ENCODE results near the gene ETFB.

Gene ETFB

DNA sequence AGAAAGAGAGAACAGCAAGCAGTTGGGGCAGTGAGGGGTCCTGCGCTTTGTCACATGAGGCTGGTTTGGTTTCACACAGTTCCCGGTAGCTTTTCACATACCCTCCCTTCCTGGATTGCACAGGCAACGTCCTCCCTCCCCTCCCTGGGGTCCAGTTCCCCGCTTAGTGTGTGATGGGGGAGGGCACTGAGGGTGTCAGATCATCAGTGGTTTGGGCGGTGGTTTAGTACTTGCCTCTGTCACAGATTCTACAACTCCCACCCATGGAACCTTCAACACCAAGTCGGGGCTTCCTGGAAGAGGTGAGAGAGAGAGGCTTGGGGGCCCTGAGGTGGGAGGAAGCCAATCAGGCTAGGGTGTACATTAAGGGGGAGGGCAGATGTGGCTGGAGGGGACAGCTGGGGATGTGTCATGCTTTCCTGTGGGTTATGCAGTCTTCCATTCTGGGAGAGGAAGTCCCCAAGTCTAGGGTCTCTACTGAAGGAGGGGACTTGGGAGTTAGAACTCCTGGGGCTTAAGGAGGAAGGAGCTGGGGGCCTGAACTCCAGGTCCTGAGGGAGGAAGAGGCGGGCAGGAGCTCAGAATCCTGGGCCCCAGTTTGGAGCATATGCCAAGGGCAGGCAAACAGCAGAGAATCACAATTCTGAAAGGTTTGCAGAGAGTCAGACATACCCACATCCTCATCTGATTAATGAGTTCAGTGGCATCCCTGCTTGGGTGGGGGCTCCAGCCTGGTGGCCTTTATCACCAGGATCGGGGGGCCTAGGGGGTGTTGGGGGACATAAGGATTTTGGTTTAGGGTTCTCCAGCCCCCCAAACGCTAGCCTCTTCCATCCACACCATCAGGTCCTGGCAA is 6.7 kb upstream of the ETFB start, which contains the start of gene NKG7:
Gene NKG7, minus strand, starts transcription at position 6 of the 856 bp plus-strand sequence. CDS start 119 bp downstream, outside the sequence.
- no peak for DNase-seq

DNA sequence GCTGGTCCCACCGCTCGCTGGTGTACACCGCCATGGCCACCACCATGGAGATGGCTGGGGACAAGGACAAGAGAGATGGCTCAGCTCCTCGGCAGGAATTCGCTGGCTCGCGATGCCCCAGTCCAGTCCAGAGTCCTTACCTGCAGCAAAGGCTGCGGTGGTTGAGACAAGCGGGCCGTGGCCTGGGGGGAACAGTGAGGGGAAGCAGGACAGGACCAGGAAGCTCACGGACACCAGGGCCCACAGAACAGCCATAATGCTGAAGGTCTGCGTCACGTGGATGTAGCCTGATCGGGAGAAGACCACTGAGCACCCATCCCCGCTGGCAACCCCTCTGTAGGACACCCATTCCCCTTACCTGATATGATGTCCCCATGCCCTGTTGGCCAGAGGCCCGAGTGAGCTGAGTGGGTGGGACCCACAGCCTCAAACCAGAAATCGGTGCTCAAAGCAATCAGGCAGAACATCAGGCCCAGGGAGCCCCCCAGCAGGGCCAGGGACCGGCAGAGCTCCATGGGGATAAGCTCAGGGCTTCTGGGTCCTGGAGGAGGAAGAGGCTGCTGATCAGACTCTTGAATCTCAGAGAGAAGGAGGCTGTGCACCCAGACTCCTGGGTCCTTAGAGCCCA is 5.9 kb upstream of the ETFB start:
- no peak for DNase-seq

DNA sequence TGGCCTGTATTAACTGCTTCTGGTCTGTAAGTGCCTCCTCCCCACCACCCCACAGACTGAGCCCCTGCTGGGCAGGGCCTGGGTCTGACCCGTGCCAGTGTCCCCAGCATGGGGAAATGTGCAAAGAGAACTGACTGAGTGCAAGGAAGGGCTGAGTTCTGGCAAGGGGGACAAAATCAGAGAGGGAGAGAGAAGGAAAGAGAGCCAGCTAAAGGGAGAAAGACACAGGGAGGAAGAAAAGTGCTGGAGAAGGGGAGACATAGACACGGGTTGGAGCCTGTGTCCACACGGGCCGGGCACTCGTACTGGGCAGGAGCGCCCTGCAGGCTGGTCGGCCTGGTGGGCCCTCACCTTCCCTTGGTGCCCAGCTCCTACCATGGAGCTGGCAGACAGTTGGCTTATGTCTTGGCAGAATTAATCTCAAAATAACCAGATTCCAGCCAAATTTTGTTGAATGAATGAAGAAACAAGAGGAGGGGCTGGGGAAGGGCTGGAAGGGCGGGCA is 5.0 kb upstream of the ETFB start:
- DNase-seq: no peak

DNA sequence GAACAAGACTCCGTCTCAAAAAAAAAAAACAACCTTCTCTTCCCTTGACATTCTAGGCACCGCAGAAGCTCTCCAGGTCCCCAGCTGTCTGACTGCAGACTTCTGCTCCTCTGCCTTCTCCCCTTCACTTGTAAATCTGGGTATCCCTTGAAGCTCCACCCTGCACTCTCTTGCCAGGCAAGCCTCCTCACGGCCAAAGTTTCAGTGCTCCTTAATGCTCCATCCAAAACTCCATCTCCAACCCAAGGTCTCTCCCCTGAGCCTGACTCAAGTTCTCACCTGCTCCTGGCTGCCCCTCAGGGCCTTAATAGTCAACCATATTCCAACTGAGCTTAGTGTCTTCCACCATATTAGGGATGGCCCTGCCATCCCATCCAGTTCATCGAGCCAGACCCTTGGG is 4.0 kb upstream of the ETFB start:
- no peak for DNase-seq

DNA sequence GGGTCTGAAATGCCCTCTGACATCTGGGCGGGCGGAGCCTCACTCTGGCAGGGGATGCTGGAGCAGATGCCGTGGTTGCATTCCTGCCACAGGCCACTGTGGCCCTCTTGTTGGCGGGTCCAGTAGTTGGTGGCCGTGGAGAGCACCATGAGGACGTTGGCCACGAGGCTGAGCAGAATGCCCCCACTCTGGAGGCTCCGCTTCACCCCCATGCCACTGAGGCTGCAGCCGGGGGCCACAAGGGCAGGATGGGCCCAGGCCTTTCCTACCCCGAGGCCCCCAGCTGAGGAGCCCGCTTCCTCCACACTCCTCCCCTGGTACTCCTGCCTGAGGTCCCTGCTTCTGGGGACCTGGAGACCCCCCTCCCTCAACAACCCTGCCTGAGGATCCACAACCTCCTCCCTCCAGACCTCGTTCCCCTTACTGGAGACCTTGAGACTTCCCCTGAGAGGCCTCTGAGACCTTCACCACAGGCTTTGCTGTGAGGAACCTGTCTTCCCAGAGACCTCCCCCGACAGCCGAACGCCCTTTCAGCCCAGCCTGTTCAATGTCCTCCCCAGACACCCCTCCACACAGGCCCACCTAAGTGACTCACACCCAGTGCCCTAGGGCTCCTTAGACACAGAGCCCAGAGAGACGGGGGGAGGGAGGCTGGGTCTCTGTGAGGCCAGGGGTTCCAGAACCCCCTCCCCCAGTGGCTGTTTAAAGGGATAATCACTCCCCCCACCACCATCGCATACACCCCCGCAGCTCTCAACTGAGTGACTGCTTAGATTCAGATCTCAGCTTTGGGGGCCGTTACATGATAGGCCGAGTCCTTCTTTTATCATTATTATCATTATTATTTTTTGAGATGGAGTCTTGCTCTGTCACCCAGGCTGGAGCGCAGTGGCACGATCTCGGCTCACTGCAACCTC is 2.4 kb upstream of the ETFB start, which contains the start of gene CLDND2:
Gene CLDND2, minus strand, starts transcription at position 638 of the 917 bp plus-strand sequence. Its CDS starts 426 bp downstream, at position 212.
- no peak for DNase-seq

DNA sequence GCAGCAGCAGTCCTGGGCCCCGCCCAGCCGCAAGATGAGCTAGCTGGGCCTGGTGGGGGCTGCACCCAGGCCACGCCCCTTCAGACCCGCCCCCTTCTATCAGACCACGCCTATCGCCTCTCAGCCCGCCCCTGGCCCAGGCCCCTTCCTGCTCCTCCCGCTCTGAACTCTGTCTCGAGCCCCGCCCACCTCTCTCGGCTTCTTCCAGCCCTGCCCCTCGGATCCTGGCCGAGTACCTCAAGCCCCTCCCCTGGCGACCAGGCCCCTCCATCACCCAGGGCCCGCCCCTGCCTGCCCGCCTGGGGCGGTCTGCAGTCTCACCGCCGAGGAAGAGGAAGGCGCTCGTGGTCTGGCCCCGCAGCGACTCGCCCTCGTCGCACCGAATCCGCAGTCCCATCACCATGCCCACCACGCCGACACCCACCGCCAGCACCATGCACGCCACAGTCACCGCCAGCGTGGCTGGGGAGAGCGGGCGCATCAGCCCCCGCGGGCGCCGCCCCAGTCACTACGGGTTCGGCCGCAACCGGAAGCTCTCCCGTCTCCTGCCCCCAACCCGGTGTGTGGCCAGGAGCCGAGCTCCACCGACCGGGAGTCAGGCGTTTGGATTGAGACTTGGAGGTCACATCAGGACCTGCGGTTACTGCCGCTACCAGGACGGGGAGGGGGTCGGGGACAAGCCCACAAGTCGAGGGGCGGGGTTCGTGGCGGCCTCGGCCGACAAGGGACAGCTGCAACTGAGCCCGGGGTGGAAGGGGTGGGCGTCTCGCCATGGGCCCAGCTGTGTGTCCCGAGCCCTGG is 1.6 kb upstream of the ETFB start:
- peak; percentile 97 for DNase-seq

DNA sequence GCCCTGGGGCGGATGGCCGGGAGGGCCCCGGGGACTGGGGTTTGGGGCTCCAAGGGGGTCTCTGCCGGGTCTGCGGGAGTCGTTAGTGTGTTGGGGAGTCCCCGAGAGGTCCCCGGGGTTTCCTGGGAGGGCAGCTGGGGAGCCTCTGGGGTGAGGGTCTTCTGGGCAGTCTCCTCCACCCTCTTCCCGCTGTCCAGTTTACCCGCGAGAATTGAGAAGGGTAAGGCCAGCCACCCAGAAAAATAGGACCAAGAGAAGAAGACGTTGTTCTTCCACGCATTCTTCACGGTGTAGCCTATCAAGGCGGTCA is 1.0 kb upstream of the ETFB start:
- no peak for DNase-seq

DNA sequence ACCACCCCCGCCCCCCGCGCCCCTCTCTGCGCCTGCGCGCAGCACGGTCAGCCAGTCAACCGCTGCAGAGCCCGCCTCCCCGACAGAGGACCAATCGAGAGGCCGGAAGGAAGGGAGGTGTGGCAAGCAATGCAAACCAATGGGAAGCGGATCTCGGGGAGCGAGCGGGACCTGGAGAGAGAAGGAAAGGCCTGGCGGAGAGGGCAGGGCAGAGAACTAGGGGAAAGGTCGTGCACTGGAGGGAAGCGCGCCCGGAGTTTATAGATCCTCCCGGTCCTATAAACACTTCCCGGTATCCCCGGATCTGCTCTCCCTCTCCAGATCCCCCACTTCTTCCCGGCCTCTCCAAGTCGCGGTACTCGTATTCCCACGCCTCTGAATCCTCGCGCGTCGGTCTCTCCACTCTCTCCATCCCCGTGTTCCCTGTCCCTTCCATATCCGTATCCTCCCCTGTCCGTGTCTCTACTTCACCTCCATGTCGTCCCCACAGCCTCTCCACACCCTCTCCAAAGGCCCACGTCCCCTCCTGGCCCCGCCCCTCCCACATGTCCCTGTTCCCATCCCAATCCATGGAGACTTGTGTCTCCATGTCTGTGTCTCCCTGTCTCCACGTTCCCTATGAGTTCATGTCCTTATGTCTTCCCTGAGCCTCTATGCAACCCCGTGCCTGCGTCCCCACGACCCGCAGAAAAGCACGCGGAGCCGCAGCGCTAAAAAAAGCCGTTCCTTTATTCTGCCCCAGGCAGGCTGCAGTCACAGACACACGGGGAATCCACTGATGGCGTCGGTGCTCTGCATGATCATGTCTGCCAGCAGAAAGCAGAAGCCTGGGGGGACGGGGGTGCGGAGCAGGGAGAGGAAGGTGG is 434 bp upstream of the ETFB start:
- peak; percentile 98 for DNase-seq

DNA sequence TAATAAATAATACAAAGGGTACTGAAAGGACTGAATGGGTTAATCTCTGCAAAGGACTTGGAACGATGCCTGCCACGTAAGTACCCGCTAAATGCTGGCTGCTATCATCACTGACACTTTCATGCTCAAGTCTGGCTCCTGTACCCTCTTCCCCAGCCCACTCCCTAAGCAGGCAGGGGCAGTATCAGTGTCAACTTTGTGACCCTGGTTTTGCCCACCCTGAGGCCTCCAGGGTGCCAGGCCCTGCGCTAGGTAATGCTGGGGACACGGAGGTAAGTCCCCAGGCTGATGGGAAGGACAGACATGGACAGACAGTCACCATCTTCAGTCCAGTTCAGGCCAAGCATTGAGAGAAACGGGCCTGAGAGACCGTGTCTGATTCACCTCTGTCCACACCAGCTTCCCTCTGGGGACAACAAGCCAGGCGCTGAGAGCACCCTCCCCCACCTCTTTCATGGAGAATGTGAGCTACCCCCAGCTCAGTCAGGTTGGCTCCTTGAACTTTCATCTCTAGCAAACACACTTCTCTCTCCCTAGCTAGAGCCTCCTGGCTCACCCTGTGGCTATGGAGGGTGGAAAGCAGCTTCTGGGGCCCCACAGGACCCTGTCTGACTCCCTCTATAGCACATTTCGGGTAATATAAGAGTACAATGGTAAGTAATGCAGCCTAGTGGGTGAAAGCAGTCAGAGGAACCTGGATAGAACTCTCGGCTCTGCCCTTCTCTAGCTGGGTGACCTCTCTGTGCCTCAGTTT is 800 bp downstream of the ETFB start:
- peak; percentile 27 for DNase-seq

DNA sequence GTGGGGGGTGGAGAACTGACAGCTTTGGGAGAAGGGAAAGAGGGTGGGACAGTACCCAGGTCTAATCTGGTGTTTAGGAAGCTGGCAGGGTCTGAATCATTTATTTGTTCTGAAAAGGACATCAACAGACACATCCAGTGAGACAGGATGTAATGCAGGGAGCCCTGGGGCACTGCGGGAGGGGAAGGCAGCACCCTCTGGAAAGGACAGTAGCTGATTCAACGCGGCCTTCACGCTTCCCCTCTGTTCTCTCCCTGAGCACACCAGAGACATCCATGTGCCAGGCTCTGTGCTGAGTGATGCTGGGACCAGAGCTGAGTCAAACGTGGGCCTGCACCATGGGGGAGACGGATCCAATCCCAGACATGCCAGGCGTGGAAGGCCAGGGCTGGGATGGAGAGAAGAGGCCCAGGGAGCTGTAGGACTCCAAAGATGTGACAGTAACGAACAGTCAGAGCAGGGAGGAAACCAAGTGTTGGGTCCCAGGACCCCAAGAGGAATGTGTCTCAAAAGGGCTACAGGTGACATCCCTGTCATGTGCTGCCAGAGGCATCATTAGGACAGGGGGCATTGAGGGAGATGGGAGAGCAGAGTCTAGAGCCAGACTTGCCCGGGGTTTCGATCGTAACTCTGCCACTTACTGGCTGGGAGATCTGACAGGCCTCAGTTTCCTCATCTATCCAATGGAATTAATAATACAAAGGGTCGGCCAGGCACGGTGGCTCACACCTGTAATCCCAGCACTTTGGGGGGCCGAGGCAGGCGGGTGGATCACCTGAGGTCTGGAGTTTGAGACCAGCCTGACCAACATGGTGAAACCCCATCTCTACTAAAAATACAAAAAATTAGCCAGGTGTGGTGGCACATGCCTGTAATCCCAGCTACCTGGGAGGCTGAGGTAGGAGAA is 1.7 kb downstream of the ETFB start:
- no peak for DNase-seq

GRCh38 chr19:51361239-51361638 is 4.9 kb downstream of the ETFB start:
- no peak for DNase-seq

DNA sequence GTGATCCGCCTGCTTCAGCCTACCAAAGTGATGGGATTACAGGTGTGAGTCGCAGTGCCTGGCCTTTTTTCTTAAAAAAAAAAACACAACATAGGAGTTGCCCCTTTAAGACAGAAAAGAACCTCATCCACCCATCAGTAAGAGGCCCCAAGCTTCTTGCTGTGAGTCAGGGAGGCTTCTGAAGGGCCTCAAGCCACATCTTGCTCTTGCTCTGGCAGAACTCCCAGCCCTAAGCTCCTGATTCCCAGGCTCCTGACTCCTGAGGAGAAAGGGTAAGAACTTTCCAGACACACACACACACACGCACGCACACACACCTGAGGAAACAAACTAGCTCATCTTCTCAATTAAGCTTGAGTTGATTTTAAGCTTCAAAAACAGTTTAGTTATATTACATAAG is 6.9 kb downstream of the ETFB start:
- DNase-seq: no peak

DNA sequence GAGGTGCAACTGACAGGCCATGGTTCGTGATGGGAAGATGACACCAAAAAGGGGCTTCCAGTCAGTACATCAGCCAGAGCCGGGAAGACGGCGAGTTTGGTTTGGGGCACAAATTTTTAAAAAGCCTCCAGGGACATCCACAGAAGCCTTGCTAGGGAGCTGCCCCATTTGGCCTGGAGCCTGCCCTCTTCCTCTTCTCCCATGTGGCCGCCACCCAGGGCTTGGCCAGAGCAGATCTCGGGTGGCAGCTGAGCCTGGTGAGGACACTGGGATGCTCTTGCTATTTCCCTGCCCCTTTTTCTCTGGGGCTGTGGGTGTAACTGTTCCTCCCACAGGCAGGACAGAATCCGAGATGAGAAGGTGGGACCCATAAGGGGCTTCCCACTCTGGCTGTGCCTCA is 8.2 kb downstream of the ETFB start:
- no peak for DNase-seq

DNA sequence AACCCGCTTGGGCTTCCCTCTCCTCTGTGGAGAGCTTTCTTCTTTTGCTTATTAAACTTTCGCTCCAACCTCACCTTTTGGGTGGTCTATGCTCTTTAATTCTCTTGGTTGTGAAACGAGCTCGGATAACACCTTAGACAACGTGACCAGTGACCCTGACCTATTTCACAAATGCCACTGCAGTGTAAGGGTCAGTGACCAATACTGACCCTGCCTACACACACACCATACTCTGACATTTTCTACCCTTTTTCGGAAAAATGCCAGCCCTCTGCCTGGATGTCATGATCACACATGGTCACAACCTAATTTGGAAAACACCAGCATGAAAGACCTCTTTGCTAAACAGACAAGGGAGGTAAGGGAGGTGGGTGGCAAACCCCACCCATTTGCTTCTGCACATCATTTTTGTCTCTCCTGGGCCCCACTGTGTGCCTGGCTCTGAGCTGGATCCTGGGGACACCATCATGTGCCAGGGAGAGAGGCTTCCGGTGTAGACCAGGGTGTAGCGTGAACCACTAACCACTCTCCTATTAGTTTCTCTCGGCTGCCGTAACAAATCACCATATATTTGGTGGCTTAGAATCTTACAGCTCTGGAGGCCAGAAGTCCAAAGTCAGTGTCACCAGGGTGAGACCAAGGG is 9.9 kb downstream of the ETFB start:
- no peak for DNase-seq

- DNase-seq: no peak
These were observed 11.4 kb downstream of the ETFB start for GRCh38 chr19:51354742-51355148.

- no peak for DNase-seq
These were observed 12.0 kb downstream of the ETFB start for GRCh38 chr19:51354103-51354741.

- no peak for DNase-seq
These were observed 13.3 kb downstream of the ETFB start for GRCh38 chr19:51352783-51353360.
